GM19240 (cell line): Measurements from ENCODE around the gene NOTUM.
"Not testable (repeated sequence)": the region's sequence is repeated elsewhere in the genome, so short reads cannot be mapped to it uniquely, and the experiment has no call there.

Source experiments
- DNase-seq: peaks from one replicate; pipeline ENCODE4 v3.0.0; 2011; ENCODE audit warnings: low spot score; ENCODE audit not compliant: insufficient read length

The NOTUM gene

GRCh38 chr17:81957691-81958432, 3.1 kb downstream of the NOTUM start:
- no peak for DNase-seq

GRCh38 chr17:81956607-81957589, 4.1 kb downstream of the NOTUM start:
- no peak for DNase-seq

GRCh38 chr17:81955756-81956544, 5.0 kb downstream of the NOTUM start:
- DNase-seq = no peak

GRCh38 chr17:81955058-81955681, 5.8 kb downstream of the NOTUM start:
- no peak for DNase-seq

- no peak for DNase-seq
Observed at GRCh38 chr17:81954131-81955057, 6.6 kb downstream of the NOTUM start.

GRCh38 chr17:81953443-81953842, 7.5 kb downstream of the NOTUM start:
- not testable (repeated sequence) for DNase-seq

GRCh38 chr17:81952792-81953228, 8.2 kb downstream of the NOTUM start:
- DNase-seq = no peak

- DNase-seq = no peak
Observed at GRCh38 chr17:81951785-81952684, 9.0 kb downstream of the NOTUM start.

GRCh38 chr17:81950501-81950900, 10.5 kb downstream of the NOTUM start:
- no peak for DNase-seq

- DNase-seq = no peak
Observed at GRCh38 chr17:81948635-81949378, 12.2 kb downstream of the NOTUM start.

GRCh38 chr17:81947189-81947588, 13.8 kb downstream of the NOTUM start, which contains the start of gene MYADML2:
Gene MYADML2, minus strand, starts transcription at chr17:81947233. Its CDS starts 5,492 bp downstream, at chr17:81941741.
- DNase-seq = no peak

GRCh38 chr17:81944858-81945257, 16.1 kb downstream of the NOTUM start:
- no peak for DNase-seq

GRCh38 chr17:81942167-81942553, 18.8 kb downstream of the NOTUM start:
- no peak for DNase-seq

GRCh38 chr17:81941484-81942166, 19.4 kb downstream of the NOTUM start:
- no peak for DNase-seq

- no peak for DNase-seq
Observed at GRCh38 chr17:81940538-81941483, 20.2 kb downstream of the NOTUM start.

GRCh38 chr17:81939881-81940385, 21.1 kb downstream of the NOTUM start:
- DNase-seq = no peak
